ENCODE results near the gene LPP.

LPP gene

GRCh38 chr3:188327433-188327832 lies 173.5 kb downstream of the LPP start:
- ChIA-PET POLR2A (no interaction called here), CTCF (interaction anchor here (0.6 to 1.2 kb wide), 2 partner anchors 17 to 587 kb away, joined by 3 to 4 read pairs; no protein-coding TSS in a partner anchor)
- TF ChIP-seq CTCF (IDR thresholded peaks at IDR 0.05; ENCODE audit: control extremely low read depth, extremely low read depth, low read depth, missing control alignments), result no peak
- no peak for DNase-seq (ENCODE audit: extremely low spot score)

- ChIA-PET CTCF (interaction anchor here (1.0 to 1.8 kb wide), 3 partner anchors 12 to 590 kb away, joined by 3 to 5 read pairs (median 3); no protein-coding TSS in a partner anchor), POLR2A (no interaction called here)
- no peak for DNase-seq (ENCODE audit: extremely low spot score)
- TF ChIP-seq CTCF (IDR thresholded peaks at IDR 0.05; ENCODE audit: control extremely low read depth, extremely low read depth, low read depth, missing control alignments), result no peak
These were observed 176.2 kb downstream of the LPP start for GRCh38 chr3:188330138-188330537.

GRCh38 chr3:188331166-188331565 lies 177.2 kb downstream of the LPP start:
- ChIA-PET POLR2A (no interaction called here), CTCF (interaction anchor here (1.0 to 1.8 kb wide), 4 partner anchors 13 to 591 kb away, joined by 3 to 5 read pairs (median 4); no protein-coding TSS in a partner anchor)
- no peak for TF ChIP-seq CTCF (IDR thresholded peaks at IDR 0.05; ENCODE audit: control extremely low read depth, extremely low read depth, low read depth, missing control alignments)
- no peak for DNase-seq (ENCODE audit: extremely low spot score)

GRCh38 chr3:188332085-188332484 lies 178.1 kb downstream of the LPP start:
- ChIA-PET POLR2A (no interaction called here), CTCF (interaction anchor here (1.1 kb wide), 1 partner anchor 18 kb away, joined by 3 read pairs; no protein-coding TSS in a partner anchor)
- no peak for TF ChIP-seq CTCF (IDR thresholded peaks at IDR 0.05; ENCODE audit: control extremely low read depth, extremely low read depth, low read depth, missing control alignments)
- no peak for DNase-seq (ENCODE audit: extremely low spot score)

GRCh38 chr3:188335656-188336055 lies 181.7 kb downstream of the LPP start:
- CTCF ChIA-PET, result no interaction called here
- DNase-seq (ENCODE audit: extremely low spot score), result no peak
- no peak for TF ChIP-seq CTCF (IDR thresholded peaks at IDR 0.05; ENCODE audit: control extremely low read depth, extremely low read depth, low read depth, missing control alignments)
- POLR2A ChIA-PET, result no interaction called here

- ChIA-PET CTCF (no interaction called here), POLR2A (no interaction called here)
- DNase-seq (ENCODE audit: extremely low spot score), result no peak
- no peak for TF ChIP-seq CTCF (IDR thresholded peaks at IDR 0.05; ENCODE audit: control extremely low read depth, extremely low read depth, low read depth, missing control alignments)
These were observed 182.2 kb downstream of the LPP start for GRCh38 chr3:188336178-188336577.

GRCh38 chr3:188337232-188337631 lies 183.3 kb downstream of the LPP start:
- POLR2A ChIA-PET, result no interaction called here
- no peak for DNase-seq (ENCODE audit: extremely low spot score)
- no peak for TF ChIP-seq CTCF (IDR thresholded peaks at IDR 0.05; ENCODE audit: control extremely low read depth, extremely low read depth, low read depth, missing control alignments)
- CTCF ChIA-PET, result interaction anchor here (1.1 kb wide), 1 partner anchor 619 kb away, joined by 4 read pairs; no protein-coding TSS in a partner anchor
